KG1 (cell line): ENCODE results near the gene TST.

ENCODE experiments used
- DNase-seq: peaks from one replicate; lab custom pipeline; 2025; lab: John Stamatoyannopoulos, UW

Gene TST

DNA sequence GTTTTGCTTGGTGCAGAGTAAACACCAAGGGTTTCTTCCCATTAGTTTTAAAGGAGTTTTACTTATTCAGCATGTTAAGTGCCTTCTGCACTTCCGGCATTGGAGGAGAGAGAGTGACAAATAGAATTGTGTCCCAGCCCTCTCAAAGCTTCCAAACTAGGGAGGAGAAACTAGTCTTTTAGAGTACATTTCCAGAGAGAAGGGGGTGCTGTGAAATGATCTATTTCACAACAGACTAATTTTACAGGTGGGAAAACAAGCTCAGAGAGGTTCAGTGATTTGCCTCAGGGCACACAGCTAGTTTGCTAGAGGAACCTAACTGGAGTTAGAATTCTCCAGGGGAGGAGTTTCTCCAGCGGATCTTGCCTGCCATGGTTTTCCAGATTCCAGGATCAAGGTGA is 12.9 kb upstream of the TST start:
- no peak for DNase-seq

DNA sequence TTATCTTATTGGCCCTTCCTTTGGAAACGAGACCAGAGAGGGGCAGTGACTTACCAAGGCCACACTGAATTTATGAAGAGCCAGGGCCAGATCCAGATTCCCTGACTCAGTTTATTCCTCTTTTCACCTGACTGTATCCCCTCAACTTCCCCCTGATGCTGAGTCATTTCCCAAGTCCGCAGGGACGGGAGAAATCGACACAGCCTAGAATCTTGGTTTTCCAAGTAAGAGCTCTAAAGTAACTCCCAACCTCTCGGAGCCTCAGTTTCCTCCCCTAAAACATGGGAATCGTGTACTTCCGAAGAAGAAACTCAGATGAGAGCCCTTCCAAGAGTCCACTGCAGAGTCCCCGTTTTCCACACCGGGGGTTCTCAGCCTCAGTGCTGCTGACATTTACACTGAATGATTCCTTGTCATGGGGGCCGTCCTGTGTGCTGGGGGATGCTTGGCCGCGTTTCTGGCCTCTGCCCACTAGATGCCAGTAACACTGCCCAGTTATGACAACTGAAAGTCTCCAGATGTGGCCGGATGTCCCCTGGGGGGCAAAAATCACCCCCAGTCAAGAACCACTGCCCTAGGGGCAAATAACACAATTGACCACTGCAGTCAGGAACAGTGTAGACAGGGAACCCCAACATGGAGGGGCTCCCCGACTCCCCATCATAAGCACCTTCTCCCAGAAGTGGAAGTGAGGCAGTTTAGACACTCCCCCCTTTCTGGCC is 11.5 kb upstream of the TST start:
- DNase-seq, result no peak

DNA sequence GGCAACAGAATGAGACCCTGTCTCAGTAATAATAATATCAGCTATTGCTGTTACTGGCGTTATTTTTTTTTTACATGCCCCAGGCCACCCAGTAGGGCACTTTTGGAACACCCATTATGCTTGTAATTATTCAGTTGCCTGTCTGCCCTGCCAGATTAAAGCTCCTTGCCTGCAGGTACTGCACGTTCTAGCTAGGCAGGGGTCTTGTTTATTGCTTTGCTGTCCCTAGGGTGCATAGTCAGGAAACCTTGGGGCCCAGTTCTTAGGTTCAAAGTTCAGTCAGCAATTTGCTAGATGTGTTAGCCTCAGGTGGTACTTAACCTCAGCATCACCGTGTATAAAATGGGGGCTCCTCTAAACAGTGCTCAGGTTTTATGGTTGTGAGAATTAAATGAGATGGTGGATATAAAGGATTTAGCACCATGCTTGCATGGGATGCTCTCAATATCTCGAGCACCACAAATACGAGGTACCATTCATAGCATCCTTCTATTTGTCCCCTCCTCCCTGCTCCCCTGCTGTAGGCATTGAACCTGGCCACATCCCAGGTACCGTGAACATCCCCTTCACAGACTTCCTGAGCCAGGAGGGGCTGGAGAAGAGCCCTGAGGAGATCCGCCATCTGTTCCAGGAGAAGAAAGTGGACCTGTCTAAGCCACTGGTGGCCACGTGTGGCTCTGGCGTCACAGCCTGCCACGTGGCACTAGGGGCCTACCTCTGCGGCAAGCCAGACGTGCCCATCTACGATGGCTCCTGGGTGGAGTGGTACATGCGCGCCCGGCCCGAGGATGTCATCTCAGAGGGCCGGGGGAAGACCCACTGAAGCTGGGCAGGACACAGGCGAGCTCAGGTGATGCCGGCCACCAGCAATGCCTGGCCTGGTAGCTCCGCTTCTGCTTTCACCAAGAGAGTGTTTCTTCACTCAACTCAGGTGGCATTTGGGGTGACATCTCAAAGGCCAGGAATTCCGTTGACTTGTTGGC is 9.7 kb upstream of the TST start:
- no peak for DNase-seq

DNA sequence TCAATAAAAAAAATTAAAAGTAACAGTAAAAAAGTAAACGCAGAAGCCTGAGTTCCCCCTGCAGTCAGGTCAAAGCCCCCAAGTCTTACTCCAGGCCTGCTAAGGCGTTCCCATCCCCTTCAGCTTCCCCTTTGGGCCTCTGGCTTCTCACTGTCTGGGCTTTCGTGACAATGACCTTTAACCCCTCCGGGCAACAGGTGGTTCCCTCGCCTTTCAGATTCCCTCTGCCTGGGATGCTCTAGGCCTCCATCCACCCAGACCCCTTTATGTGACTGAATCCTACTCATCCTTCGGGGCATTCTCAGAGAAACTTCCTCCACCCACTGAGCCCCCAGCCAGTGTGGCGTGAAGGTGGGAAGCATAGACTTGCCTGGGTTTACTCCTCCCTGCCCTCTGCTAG is 8.3 kb upstream of the TST start:
- no peak for DNase-seq

DNA sequence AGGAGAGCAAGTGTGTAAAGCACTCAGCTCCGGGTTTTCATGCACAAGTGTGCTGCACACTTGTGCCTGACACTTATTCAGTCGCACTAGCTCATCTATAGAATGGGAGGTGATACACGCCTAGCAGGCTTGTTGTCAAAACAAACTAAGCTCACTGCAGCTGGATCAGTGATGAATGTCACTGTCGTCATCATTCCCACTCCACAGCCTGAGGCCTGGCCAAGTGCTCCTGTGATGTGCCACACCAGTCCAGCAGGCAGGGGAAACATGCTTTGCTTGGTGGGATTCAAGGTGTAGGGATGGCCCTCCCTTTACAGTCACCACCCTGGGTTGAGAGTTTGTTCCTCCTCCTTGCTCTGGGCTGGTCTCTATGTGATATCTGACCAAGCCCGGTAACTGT is 7.1 kb upstream of the TST start:
- DNase-seq, result no peak

DNA sequence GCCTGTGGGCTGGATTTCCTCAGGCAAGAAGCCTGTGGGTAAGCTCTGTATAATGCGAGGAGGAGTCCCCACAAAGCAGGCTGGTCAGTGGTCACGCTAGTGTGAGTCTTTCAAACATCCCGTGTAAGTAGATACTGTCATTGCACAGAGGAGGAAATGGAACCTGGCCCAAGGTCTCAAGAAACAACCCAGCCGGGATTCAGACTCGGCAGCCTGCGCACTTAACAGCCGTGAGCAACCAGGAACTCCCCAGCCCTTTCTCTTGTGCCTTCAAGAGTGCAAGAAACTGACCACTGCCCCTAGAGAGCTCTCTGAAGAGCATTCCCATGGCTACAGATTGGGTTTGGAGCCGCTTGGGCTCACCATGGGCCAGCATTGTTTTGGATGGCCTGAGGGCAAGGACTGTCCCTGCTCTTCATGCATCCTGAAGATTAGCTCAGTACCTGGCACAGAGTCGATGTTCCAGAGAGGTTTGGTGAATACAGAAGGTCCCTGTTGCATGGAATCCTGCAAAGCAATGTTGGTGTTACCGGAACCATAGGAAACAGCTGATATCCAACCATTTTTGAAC is 6.3 kb upstream of the TST start:
- no peak for DNase-seq

DNA sequence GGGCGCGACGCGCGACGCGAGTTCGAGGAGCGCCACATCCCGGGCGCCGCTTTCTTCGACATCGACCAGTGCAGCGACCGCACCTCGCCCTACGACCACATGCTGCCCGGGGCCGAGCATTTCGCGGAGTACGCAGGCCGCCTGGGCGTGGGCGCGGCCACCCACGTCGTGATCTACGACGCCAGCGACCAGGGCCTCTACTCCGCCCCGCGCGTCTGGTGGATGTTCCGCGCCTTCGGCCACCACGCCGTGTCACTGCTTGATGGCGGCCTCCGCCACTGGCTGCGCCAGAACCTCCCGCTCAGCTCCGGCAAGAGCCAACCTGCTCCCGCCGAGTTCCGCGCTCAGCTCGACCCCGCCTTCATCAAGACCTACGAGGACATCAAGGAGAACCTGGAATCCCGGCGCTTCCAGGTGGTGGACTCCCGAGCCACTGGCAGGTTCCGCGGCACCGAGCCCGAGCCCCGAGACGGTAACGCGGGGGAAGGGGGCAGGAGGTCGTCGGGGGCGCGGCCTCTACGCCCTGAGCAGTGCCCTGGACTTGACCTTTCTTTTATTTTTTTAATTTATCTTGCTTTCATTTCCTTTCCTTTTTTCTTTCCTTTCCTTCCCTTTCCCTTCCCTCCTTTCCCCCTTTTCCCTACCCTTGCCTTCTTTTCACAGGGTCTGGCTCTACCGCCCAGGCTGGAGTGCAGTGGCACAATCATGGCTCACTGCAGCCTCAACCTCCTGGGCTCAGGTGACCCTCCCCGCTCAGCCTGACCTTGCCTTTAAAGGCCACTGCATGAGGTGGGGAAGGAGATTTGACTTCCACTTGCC is 5.3 kb upstream of the TST start:
- DNase-seq, result no peak

DNA sequence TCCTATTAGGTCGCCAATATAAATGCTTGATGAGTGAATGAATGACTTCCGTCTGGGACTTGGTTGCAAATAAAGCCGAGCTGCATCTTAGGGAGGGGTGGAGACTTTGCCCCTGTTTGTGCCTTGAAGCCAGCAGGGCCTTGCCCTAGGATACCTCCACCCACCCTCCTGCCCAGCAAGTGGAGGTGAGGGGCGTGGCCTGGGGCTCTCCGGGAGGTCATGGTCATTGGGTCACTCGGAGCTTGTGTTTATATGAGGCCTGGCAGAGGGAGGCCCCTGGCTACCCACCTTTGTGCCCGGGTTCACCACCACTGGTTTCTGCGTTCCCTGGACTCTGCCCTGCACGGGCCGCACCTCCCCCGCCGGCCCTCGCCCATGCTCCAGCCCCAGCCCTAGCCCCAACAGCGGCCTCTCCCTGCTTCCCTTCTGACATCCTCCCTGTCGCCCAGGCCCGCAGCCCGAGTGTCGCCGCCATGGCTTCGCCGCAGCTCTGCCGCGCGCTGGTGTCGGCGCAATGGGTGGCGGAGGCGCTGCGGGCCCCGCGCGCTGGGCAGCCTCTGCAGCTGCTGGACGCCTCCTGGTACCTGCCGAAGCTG is 4.6 kb upstream of the TST start:
- DNase-seq, result no peak

DNA sequence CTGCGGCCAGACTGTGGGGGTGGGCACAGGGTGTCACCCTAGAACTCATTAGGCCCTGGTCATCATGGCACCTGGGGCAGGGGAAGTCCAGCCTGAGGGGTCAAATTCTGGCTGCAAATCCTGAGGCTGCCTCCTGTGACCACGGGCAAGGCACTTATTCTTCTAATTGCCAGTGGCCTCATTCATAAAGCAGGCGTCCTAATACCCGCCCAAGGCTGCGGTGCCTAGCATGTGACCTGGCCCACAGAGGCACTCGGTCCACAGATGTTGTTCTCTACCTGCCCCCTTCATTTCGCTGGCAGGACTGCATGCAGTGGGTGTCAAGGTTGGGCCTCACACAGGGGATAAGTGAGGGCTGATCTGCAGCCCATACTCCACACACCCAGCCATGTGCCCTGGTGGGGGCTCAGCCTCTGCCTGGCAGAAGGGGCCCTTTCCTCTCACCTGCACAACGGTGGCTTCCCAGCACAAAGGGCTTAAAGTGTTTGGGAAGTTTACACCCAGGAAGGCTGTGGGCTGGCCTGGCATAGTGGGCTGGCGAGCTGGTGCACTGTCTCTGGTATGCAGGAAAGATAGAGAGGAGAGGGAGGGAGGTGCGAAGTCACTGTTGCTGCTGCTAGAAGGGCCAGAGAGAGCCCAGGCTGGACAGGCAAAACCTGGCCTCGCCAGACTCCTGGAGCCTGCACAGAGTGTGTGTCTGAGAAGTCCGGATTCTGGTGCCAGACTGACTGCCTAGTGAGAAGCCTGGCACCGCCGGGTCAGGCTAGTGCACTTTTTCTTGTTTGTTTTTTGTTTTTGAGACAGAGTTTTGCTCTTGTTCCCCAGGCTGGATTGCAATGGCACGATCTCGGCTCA is 3.5 kb upstream of the TST start:
- DNase-seq, result no peak

DNA sequence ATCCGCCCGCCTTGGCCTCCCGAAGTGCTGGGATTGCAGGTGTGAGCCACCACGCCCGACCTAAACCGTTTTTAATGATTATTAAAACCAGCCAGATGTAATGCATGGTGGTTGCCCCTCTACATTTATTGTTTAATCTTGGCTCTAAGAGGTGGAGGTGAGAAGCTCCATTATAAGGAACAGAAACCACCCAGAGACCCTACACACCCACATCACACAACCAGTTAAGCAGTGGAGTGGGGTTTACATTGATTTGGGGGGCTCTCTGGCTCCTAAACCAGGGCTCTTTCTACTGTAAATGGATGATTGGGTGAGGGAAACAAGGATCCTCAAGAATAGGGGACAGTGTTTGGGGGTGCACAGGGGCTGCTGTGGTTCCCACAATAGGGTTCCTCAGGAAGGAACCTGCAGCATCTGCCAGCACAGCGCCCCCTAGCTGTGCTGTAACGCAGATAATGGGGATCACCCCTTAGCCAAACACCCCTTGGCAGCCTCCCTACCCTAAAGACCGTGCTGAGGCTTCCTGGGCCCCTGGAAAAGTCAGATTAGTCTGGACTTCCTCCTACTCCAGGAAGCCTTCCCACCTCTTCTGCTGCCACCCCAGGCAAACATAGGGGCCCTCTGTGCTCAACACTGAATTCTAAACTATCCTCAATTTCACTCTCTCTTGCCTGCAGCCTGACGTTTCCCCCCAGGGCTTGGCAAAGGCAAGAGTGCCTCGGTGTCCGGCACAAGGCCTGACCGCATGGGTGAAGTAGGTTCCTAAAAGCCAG is 2.6 kb upstream of the TST start:
- DNase-seq, result peak; percentile 40

DNA sequence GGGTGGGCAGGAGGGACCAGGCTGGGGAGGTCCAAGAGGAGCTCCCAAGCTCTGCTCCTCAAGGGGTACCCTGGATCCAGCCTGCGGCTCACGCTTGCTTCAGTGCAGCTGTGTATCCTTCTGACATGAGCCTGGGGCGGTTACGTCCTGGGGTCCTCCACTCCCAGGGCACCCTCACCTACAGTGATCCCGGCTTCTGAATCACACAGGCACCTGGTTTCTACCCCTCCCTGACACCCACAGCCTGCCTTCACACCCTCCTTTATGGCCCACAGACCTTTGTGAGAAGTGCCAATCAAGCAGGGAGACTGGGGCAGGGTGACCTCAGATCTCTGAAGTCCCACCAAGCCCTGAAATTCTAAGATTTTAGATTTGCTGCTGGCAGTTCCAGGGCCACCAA is 1.8 kb upstream of the TST start:
- no peak for DNase-seq

DNA sequence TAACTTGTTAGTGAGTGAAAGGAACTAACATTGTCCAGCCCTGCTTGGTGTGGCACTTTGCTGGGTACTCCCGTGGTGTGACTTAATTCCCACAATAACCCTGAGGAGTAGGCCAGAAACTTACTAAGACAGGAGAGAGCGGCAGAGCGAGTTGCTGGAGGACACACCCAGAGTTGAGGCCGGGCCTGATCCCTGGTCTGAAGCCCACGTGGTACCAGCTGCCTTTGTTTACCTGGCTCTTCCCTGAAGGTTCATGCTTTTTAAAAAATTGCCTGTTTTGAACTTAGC is 889 bp upstream of the TST start:
- no peak for DNase-seq

DNA sequence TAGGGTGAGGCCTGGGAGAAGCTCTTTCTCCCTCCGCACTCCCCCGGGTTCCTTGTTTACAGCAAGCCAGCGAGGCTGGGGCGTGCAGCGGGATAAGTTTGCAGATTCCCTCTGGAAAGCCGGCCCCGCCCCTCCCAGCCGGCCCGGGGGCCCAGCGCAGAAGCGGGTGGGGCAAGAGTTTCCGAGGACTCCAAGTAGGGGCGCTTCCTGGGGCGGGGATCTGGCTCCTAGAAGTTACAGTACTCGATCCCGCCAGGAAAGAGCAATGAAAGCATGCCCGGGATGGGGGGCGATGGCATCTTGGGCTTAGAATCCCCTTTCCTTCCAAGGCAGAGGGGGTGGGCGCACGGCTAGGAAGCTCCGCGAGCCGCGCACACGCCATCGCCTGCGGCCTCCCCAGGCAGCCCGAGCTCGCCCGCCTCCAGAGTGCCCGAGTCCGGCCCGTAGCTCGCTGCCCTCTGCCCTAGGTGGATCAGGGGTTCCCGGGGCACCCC is 385 bp downstream of the TST start:
- no peak for DNase-seq

DNA sequence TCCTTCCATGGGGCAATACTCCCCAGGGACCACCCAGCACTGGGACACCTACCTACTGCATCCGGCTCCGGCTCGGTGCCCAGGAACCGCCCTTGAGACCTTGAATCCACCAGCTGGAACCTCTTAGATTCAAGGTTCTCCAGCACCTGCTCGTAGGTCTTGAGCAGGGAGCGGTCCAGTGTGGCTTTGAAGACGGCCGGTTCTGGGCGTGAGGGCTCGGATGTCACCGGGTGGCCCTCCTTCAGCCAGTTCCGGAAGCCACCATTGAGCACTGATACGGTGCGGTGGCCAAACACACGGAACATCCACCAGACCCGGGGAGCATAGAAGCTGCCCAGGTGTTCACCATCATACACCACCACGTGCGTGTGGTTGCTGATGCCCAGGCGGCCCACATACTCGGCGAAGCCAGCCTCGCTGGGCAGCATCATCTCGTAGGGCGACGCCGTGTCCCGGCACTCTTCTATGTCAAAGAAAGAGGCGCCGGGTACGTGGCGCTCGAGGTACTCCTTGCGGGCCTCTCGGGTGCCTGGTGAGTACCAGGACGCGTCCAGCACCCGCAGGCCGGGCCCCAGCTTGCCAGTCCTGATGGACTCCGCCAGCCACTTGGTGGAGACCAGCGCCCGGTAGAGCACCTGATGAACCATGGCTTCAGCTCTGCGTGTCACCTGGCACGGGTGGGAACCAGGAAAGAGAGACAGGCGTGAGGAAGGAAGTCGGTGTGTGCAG is 997 bp downstream of the TST start:
- no peak for DNase-seq

DNA sequence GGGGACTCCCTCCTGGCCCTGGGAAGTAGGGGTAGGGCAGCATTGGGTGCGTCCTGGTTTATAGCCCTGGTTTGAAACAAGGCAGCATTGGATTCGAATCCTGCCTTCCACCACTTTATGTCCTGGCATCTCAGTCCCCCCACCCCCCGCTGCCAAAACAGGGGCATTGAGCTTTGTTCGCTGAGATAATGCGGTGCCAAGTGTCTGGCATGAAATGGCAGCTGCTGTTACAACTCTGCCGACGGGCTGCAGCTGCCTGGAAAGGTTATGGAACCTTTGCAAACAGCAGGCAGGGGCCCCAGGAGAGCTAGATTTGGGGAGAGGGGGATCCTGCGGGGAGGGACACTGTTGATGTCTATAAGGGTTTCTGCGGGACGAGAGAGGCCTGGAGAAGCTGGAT is 1.9 kb downstream of the TST start:
- DNase-seq, result no peak

DNA sequence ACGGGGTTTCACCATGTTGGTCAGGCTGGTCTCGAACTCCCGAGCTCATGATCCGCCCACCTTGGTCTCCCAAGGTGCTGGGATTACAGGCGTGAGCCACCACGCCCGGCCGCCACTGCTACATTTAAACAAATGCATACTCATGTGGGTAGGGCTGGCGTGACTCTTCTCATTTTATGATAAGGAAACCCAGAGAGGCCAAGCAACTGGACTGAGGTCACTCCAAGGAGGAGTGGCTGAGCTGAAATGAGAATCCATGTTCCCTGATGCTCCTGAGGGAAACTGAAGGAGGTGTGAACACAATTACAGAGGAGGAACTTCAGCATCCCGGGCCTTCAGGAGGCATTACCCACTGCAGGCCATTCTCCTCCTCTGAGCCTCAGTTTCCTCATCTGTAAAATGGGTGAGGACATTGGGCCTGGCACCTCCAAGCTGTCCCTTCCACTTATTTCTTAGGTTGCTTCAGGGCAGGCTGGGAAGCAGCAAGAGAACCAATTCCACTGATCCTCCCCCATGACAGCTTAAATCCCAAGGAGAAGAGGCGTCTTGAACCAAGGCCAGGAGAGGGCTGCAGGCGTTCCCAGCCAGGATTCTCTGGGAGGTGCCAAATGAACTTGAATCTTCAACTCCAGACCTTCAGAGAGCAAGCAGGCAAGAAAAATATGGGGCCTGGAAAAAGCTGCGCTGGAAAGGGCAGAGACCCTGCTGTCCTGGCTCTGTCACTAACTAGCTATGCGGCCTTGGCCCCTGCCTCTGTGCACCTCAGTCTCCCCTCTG is 2.9 kb downstream of the TST start:
- no peak for DNase-seq

DNA sequence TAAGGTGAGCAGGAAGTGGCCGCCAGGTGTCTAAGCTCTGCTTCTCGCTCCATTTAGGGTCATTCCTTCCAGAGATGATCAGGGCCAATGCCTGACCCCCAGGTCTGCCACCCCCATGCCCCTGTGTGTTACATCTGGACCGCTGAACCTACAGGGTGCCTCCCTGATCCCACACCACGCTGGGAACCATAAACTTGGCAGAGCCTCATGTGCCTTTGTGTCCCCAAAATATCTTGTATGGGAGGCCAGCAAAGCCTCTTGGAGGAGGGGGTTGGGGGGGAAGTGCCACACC is 3.7 kb downstream of the TST start:
- no peak for DNase-seq

DNA sequence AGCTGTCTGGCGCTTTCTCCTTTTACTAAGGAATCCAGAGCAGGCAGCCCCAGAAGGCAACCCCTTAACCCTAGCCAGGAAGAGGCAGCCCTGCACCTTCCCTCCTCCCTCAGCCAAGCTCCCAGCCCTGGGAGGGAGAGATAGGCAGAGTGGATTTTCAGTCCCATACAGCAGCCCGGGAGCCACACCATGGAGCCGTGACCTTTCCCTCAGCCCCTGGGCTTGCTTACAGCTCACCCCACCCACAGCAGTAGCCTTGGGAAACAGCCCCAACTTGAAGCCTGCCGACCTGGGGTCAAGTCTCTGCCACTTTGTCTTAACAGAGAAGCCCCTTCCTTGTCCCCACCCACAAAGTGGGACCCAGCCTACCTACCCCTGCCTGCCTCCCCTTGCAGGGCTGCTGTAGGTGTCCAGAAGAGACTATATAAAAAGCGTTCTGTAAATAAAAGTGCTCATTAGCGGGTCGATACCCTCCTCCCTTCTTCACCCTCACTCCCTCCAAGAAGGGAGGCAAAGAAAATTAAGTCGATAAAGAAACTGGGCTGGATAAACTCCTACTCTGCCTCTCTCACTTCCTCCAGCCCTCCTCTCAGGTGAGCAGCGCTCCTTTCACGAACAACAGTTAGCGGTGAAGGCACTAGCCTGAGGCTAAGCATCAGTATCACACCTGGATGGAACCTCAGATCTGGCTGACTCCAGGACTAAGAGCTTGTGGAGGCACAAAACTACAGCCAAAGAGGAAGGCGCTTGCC is 4.2 kb downstream of the TST start:
- no peak for DNase-seq
